ENCODE measurements around the gene THTPA. TPM values are rescaled to one million over a fixed set of nuclear protein-coding genes. Genes with fewer than 3 reads are reported as not detected.

Gene THTPA
- total RNA-seq, 1 experiment from 2014 or later, result 4.1 TPM

GRCh38 chr14:23540141-23540469, 16.0 kb upstream of the THTPA start:
- H3K4me2 ChIP-seq, result no peak overlapping the region
- ChIA-PET CTCF (no interaction called here), POLR2A (ENCODE audit: unreplicated experiment) (no interaction called here)
- no peaks in the 10 kb centered on the region for H3K4me1 ChIP-seq (replicated peaks; ENCODE audit: insufficient read depth)
- H3K9me3 ChIP-seq (ENCODE audit: insufficient read depth, low read depth), result no peaks in the 10 kb centered on the region
- no peaks in the 10 kb centered on the region for H3F3A ChIP-seq (ENCODE audit: insufficient read depth, low read depth)
- no peak overlapping the region for H3K4me3 ChIP-seq
- no peaks in the 10 kb centered on the region for H4K20me1 ChIP-seq (ENCODE audit: insufficient read depth)
- H3K36me3 ChIP-seq (ENCODE audit: low read depth), result no peaks in the 10 kb centered on the region
- no peak for DNase-seq
- no peaks in the 10 kb centered on the region for H3K79me2 ChIP-seq (ENCODE audit: low read depth)
- H2AFZ ChIP-seq, result no peak overlapping the region
- intact Hi-C loops (cut with micrococcal nuclease; ENCODE audit: unreplicated experiment), result no loop called here
- H3K9me2 ChIP-seq (ENCODE audit: insufficient read depth), result no peaks in the 10 kb centered on the region
- no TSS peak for BruUV-seq (replicated peaks)
- no peak overlapping the region for H3K27ac ChIP-seq
- TF ChIP-seq EZH2 (IDR thresholded peaks at IDR 0.05; ENCODE audit: low read depth) (no peak), CTCF (conservative IDR thresholded peaks at IDR 0.05) (no peak)
- H3K27me3 ChIP-seq (ENCODE audit: insufficient read depth, low read depth), result no peaks in the 10 kb centered on the region

- no peaks in the 10 kb centered on the region for H3K36me3 ChIP-seq (ENCODE audit: low read depth)
- no peak overlapping the region for H3K4me2 ChIP-seq
- H3K27ac ChIP-seq, result no peak overlapping the region
- H3K4me1 ChIP-seq (replicated peaks; ENCODE audit: insufficient read depth), result no peaks in the 10 kb centered on the region
- ChIA-PET POLR2A (ENCODE audit: unreplicated experiment) (no interaction called here), CTCF (no interaction called here)
- H3K9me3 ChIP-seq (ENCODE audit: insufficient read depth, low read depth), result no peaks in the 10 kb centered on the region
- intact Hi-C loops (cut with micrococcal nuclease; ENCODE audit: unreplicated experiment), result no loop called here
- DNase-seq, result no peak
- no peak for TF ChIP-seq EZH2 (IDR thresholded peaks at IDR 0.05; ENCODE audit: low read depth)
- no peak for TF ChIP-seq CTCF (conservative IDR thresholded peaks at IDR 0.05)
- no peak overlapping the region for H2AFZ ChIP-seq
- H3K4me3 ChIP-seq, result no peak overlapping the region
- no peaks in the 10 kb centered on the region for H3K79me2 ChIP-seq (ENCODE audit: low read depth)
- H3K27me3 ChIP-seq (ENCODE audit: insufficient read depth, low read depth), result no peaks in the 10 kb centered on the region
- BruUV-seq (replicated peaks), result no TSS peak
- H3K9me2 ChIP-seq (ENCODE audit: insufficient read depth), result no peaks in the 10 kb centered on the region
- no peaks in the 10 kb centered on the region for H4K20me1 ChIP-seq (ENCODE audit: insufficient read depth)
- H3F3A ChIP-seq (ENCODE audit: insufficient read depth, low read depth), result no peaks in the 10 kb centered on the region
Observed at GRCh38 chr14:23542261-23542660, 13.8 kb upstream of the THTPA start.

- no peaks in the 10 kb centered on the region for H3K27me3 ChIP-seq (ENCODE audit: insufficient read depth, low read depth)
- no peak overlapping the region for H3K27ac ChIP-seq
- no peaks in the 10 kb centered on the region for H3K79me2 ChIP-seq (ENCODE audit: low read depth)
- no peaks in the 10 kb centered on the region for H3K36me3 ChIP-seq (ENCODE audit: low read depth)
- H2AFZ ChIP-seq, result no peak overlapping the region
- ChIA-PET CTCF (no interaction called here), POLR2A (ENCODE audit: unreplicated experiment) (no interaction called here)
- no peaks in the 10 kb centered on the region for H3K9me3 ChIP-seq (ENCODE audit: insufficient read depth, low read depth)
- intact Hi-C loops (cut with micrococcal nuclease; ENCODE audit: unreplicated experiment), result no loop called here
- BruUV-seq (replicated peaks), result no TSS peak
- no peak for DNase-seq
- H3K4me3 ChIP-seq, result no peak overlapping the region
- no peaks in the 10 kb centered on the region for H3K9me2 ChIP-seq (ENCODE audit: insufficient read depth)
- H3F3A ChIP-seq (ENCODE audit: insufficient read depth, low read depth), result no peaks in the 10 kb centered on the region
- TF ChIP-seq CTCF (conservative IDR thresholded peaks at IDR 0.05) (no peak), EZH2 (IDR thresholded peaks at IDR 0.05; ENCODE audit: low read depth) (no peak)
- no peaks in the 10 kb centered on the region for H3K4me1 ChIP-seq (replicated peaks; ENCODE audit: insufficient read depth)
- no peak overlapping the region for H3K4me2 ChIP-seq
- no peaks in the 10 kb centered on the region for H4K20me1 ChIP-seq (ENCODE audit: insufficient read depth)
Observed at GRCh38 chr14:23543403-23543802, 12.7 kb upstream of the THTPA start.
